HFFc6 (cell line): ENCODE results near the gene YKT6. TPM values are rescaled to one million over a fixed set of nuclear protein-coding genes. Genes with fewer than 3 reads are reported as not detected.

ENCODE experiments used
- DNase-seq: peaks from one replicate; pipeline ENCODE4 v3.0.0-alpha.2; 2018
- H3K27ac Mint-ChIP-seq: 2 replicates; pipeline ENCODE4 v1.8.0; 2020; ENCODE audit warnings: mild to moderate bottlenecking, mixed read lengths
- H3K27me3 Mint-ChIP-seq: 2 replicates; pipeline ENCODE4 v1.8.0; 2021; ENCODE audit warnings: mild to moderate bottlenecking, moderate library complexity, mixed read lengths; ENCODE audit not compliant: insufficient read depth
- H3K36me3 Mint-ChIP-seq: 2 replicates; pipeline ENCODE4 v1.8.0; 2021; ENCODE audit warnings: low read depth, mixed read lengths
- H3K4me1 Mint-ChIP-seq: 2 replicates; pipeline ENCODE4 v1.8.0; 2020; ENCODE audit warnings: low read depth, mixed read lengths
- H3K4me3 Mint-ChIP-seq: 2 replicates; pipeline ENCODE4 v1.8.0; 2020; ENCODE audit warnings: mild to moderate bottlenecking, moderate library complexity, mixed read lengths
- H3K9me3 Mint-ChIP-seq: 2 replicates; pipeline ENCODE4 v1.8.0; 2020; ENCODE audit warnings: mild to moderate bottlenecking, mixed read lengths
- total RNA-seq, 6 experiments: library from RNA; stranded (reverse); fragmentation: NEBNext Ultra II Directional; extraction: Animal tissue kit (Norgen Biotek cat#: 25700); gene quantifications; 2 replicates in 1 of 6; 3 replicates in 5 of 6; pipeline ENCODE4 v1.2.3, GENCODE V29; 2021
- TF ChIP-seq, protein P1 (sequence below): fragments of 200-600 bp; sonication (generic); IDR thresholded peaks from 2 replicates; pipeline ENCODE4 v1.5.0; 2021; ENCODE audit warnings: antibody characterized with exemption, mild to moderate bottlenecking

Gene YKT6
- total RNA-seq, 6 experiments from 2014 or later, result 155 to 174 (median 167) TPM

DNA sequence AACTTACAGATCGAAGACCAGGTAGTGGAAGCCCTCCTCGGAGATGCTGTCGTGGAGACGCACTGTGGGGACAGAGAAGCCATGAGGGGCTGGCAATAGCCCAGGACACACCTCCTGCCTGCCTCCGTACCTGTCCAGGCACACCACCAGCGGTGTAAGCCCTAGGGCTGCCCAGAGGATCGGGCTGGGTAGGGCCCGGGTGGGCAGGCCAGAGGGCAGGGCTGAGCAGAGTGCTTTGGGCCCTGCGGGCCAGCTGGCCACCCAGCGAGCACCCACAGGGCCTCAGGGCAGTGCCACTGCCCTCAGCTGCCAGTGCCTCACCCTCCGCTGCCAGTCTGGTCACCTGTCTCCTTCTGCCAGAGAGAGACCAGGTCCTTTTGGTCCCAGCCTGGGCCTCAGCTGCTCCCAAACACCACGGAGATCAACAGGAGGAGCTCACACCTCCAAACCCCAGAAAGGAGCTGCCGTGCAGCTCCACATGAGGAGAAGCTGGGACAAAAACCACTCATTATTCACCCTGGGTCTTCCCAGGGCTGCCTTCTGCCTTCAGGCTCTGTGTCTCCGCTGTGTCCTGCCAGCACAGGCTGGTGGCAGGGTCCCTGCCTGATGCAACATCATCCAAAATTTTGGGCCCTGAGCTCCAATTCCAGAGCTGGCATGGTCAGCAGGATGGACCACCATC lies 58.2 kb downstream of the YKT6 start:
- H3K4me3 Mint-ChIP-seq, result peak overlapping the region; percentile 66
- peak overlapping the region; percentile 95 for H3K27ac Mint-ChIP-seq
- peaks cover 1% of the 10 kb centered on the region for H3K27me3 Mint-ChIP-seq
- H3K4me1 Mint-ChIP-seq, result peaks cover 32% of the 10 kb centered on the region
- peaks cover 4% of the 10 kb centered on the region; the same call in 1 of the 2 replicates for H3K36me3 Mint-ChIP-seq
- H3K9me3 Mint-ChIP-seq, result no peaks in the 10 kb centered on the region
- no peak for DNase-seq
- TF ChIP-seq, protein P1, sequence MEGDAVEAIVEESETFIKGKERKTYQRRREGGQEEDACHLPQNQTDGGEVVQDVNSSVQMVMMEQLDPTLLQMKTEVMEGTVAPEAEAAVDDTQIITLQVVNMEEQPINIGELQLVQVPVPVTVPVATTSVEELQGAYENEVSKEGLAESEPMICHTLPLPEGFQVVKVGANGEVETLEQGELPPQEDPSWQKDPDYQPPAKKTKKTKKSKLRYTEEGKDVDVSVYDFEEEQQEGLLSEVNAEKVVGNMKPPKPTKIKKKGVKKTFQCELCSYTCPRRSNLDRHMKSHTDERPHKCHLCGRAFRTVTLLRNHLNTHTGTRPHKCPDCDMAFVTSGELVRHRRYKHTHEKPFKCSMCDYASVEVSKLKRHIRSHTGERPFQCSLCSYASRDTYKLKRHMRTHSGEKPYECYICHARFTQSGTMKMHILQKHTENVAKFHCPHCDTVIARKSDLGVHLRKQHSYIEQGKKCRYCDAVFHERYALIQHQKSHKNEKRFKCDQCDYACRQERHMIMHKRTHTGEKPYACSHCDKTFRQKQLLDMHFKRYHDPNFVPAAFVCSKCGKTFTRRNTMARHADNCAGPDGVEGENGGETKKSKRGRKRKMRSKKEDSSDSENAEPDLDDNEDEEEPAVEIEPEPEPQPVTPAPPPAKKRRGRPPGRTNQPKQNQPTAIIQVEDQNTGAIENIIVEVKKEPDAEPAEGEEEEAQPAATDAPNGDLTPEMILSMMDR, result no peak

DNA sequence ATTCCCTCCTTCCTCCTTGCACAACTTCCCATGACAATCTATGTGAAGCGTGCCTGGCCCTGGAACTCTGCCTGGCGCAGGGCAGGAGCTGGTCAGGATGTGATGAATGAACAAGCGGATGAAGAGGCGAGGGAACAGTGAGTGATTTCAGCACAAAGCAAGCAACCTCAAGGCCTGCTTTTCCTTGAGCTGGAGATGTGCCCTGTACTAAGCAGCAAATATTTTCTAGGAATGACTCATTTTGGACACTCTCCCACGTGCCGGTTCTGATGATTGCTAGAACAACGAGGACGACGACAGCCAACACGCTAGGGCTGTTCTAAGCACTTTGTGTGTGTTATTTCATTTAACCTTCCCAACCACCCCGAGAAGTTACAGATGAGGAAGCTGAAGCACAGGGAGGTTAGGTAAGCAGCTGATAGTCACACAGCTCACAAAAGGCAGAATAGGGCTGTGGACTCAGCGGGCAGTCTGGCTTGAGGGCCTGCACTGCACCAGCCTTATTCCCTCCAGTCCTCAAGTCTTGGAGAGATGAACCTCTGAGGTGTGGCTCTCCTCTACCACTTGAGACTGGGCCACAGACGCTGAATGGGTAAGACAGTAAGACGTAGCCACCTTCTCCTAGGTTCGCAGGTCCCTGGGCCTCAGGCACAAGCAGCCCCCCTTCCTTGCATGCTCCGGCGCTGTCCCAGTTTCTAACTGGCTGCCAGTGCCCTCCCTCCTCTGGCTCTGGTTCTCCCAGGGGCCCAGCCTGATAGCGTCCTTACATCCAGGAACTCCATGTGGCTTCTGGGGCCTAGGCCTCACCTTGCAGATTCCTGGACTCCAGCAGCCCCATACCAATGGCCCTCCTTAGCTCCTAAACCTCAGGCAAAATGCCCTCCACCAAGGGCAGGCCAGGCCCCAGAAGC lies 59.0 kb downstream of the YKT6 start:
- Mint-ChIP-seq H3K36me3 (peaks cover 4% of the 10 kb centered on the region; the same call in 1 of the 2 replicates), H3K27ac (peak overlapping the region; percentile 95), H3K27me3 (peaks cover 3% of the 10 kb centered on the region), H3K4me3 (peak overlapping the region; percentile 66), H3K4me1 (peaks cover 32% of the 10 kb centered on the region), H3K9me3 (no peaks in the 10 kb centered on the region)
- peak; percentile 95 for DNase-seq
- TF ChIP-seq, protein P1, result no peak

DNA sequence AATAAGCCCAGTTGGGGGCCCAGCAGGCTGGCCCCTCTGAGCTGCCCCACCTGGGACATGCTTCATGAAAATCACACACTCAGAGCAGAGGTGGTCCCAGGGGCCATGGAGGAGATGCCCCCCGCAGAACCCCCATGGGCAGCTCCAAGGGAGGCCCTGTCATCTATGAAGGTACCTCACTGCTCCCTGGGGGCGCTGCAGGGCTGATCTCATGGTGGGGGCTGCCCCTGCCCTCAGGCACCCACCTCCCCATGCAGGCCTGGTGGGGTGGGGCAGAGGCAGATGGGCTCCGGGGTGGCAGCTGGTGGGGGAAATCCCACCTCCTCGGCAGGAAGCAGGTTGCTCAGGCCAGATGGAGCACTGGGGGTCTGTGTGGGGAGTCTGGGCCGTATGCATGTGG lies 60.5 kb downstream of the YKT6 start:
- Mint-ChIP-seq H3K36me3 (peaks cover 4% of the 10 kb centered on the region; the same call in 1 of the 2 replicates), H3K27ac (no peak overlapping the region), H3K4me1 (peaks cover 32% of the 10 kb centered on the region), H3K27me3 (peaks cover 16% of the 10 kb centered on the region), H3K4me3 (no peak overlapping the region), H3K9me3 (no peaks in the 10 kb centered on the region)
- no peak for DNase-seq
- TF ChIP-seq, protein P1, result peak; percentile 19; the same call in 1 of the 2 replicates

DNA sequence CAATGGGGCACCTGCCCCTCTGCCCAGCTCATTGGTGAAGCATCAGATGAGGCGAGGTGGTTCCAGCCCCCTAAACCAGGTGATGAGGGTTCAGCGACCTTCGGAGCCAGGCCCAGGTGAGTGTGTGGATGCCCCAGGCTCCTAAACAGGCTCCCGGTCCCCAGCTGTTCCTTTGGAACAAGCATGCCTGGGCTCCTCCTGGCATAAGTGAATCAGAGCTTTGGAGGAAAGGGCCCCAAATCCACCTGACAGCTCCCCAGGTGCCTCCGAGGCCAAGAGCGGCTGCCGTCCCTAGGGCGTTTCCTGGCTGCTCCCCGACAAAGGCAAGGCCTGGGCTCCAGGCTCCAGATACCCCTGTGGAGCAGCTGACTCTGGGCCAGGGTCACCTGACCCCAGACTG lies 61.3 kb downstream of the YKT6 start:
- no peak overlapping the region for H3K27ac Mint-ChIP-seq
- no peaks in the 10 kb centered on the region for H3K9me3 Mint-ChIP-seq
- DNase-seq, result no peak
- H3K4me3 Mint-ChIP-seq, result no peak overlapping the region
- peaks cover 32% of the 10 kb centered on the region for H3K4me1 Mint-ChIP-seq
- peaks cover 4% of the 10 kb centered on the region; the same call in 1 of the 2 replicates for H3K36me3 Mint-ChIP-seq
- TF ChIP-seq, protein P1, result no peak
- H3K27me3 Mint-ChIP-seq, result peaks cover 21% of the 10 kb centered on the region

DNA sequence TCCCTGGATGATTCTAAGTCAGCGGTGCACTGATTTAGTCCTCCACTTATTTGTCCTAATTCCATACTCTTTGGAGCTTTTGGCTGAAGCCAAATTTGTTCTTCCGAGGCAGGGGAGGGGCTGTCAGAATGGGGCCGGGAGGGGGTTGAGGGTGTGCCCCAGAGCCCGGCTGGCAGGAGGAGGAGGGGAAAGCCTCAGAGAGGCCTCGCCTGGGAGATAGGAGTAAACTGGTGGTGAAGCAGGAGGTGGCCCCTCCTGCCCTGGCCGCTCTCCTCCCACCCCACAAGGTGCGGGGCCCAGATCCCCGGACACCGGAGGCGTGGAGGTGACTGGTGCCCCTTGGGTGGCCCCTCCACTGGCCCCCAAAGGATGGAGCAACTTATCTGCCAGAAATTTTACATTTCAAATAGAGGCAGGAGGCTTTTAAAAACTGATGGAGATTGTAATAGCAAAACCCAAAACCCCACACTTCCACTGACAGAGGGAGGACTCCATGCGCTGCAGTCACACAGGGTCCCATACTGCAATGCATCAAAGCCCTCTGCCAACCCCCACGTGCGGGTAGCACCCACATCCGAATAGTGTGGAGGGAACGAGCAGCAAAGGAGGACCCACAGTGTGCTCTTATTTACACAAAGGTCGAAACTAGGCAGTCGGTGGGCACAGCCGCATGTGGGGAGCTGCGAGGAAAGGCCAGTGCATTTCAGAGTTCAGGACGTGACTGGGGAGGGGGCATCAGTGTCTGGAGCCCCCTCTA lies 62.7 kb downstream of the YKT6 start:
- Mint-ChIP-seq H3K9me3 (no peaks in the 10 kb centered on the region), H3K27ac (no peak overlapping the region), H3K4me1 (peaks cover 19% of the 10 kb centered on the region), H3K36me3 (peaks cover 4% of the 10 kb centered on the region; the same call in 1 of the 2 replicates), H3K4me3 (no peak overlapping the region), H3K27me3 (peaks cover 24% of the 10 kb centered on the region)
- TF ChIP-seq, protein P1, result no peak
- no peak for DNase-seq
